Inflammatory macrophage treated with lipopolysaccharide for 4 hours (primary cell): ENCODE results near the gene UBXN10.

Source experiments
- DNase-seq: peaks from one replicate; pipeline ENCODE4 v3.0.0-alpha.2; 2020

The UBXN10 gene

DNA sequence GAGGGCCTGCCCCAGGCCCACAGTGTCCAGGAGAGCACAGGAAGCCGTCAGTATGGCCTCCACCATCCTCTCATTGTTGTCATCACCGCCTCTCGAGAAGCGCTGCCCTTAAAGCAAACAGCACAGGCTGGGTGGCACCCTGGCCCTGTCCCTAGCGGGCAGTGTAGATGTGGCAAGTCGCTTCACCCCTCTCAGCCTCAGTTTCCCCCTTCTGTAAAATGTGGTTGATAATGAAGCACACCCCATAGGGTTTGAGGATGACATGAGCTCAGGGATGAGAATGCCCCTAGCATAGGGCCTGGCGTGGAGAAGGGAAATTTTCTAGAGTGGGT, 33.3 kb upstream of the UBXN10 start:
- no peak for DNase-seq

DNA sequence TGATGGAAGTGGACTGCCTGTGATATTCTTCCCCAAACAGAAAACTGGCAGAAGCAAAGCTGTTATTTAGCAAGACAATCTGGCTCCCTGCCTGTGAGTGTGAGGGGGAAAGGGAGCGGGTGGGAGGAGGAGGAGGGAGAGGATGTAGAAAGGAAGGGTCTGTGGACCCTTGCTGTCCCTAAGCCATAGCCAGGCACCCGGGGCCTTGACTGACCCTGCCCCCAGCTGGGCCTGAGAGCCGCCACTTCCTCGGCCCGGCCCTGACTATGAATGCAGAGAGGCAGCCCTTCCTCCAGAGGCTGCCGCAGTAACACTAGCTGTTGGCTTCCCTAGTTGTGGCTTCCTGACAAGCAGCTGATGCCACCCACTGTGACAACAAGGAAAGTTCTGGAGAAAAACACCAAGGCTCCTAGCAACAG, 32.9 kb upstream of the UBXN10 start:
- peak; percentile 50 for DNase-seq

DNA sequence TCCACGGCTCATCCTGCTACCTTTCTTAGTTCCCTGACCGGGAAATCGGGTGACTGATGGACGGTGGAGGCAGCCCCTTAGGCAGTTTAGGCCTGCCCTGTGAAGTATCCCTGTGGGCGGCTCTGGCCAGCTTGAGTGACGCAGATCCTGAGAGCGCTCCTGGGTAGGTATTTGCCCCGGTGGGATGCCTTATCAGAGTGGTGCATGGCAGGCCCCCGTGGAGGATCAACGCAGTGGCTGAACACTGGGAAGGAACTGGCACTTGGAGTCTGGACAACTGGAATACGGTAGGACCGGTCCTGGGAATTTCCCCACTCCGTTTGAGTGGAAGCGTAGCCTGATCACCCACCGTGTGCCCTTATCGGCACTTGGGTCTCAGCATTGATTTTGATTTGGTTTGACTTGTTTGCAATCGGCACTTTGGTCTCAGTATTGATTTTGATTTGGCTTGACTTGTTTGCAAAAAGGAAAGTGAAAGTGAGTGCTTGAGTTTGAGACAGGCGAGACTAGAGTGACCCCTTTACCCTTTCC, 31.5 kb upstream of the UBXN10 start:
- DNase-seq: peak; percentile 29

DNA sequence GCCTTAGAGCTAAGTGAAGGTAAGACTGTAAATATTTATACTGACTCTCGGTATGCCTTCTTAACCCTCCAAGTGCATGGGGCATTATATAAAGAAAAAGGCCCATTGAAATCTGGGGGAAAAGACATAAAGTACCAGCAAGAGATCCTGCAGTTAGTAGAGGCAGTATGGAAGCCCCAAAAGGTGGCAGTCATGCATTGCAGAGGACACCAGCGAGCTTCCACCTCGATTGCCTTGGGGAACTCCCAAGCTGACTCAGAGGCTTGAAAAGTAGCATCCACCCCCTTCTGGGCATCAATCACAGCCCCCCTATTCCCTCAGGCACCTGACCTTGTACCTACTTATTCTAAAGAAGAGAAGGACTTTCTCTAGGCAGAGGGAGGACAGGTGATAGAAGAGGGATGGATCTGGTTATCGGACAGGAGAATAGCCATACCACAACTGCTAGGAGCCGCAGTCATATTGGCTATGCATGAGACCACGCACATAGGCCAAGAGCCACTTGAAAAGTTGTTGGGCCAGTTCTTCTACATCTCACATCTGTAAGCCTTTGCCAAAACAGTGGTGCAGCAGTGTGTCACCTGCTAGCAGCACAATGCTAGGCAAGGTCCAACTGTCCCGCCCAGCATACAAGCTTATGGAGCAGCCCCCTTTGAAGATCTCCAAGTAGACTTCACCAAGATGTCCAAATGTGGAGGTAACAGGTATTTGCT, 27.4 kb upstream of the UBXN10 start:
- no peak for DNase-seq

DNA sequence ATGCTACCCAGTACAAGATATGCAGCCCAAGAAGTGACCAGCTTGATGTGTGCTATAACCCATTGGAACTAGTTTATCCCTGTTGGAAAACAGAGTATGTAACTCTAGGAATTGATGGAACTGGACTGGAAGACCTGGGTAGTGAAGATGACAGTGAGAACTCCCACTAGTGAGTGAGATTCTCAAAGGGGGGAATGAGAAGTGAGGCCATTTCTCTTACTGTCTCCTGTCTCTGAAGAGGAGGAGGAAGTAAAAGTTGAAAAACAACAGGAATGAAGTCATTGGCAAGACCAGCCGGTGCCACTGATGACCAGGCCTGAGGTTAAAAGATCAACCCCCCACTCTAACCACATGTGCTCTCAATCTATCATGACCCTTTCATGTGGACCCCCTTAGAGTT, 25.9 kb upstream of the UBXN10 start:
- DNase-seq: no peak

DNA sequence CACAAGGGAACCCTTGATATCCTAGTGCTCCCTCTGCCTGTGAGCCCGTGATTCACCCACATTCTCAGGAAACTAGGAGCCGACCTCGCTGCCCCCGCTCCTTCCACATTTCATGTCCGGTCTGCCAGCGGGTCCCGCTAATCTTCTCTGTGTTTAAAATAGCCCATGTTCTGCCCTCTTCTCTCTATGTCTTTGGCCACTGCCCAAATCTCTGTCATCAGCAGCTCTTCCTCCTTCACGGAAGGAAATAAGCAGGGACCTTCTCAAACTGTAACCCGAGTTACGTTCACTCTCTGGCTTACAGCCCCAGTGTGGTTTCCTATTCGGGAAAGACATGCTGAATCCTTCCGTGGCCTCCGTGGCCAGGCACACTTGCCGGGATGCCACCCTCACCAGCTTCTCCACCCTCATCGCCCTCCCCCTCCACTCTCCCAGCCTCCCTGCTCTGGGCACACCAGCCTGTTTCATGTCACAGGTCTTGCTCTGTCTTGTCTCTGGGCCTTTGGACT, 21.1 kb upstream of the UBXN10 start:
- peak; percentile 17 for DNase-seq

DNA sequence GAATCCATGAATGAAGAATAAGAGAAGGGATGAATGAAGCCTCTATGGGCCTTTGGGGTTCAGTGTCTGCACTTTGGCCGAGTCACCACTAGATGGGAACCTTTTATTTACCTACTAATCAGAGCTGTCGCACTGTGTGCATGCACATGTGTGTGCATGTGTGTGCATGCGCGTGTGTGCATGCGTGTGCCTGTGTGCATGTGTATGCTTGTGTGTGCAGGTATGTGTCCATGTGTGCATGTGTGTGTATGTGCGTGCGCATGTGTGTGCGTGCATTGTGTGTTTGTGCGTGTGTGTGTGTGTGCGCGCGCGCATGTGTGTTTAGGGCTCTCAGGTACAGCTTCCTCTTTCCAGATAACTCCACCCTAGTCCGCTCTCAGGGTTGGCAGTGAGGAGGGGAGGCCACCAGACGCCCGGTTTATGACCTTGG, 20.4 kb upstream of the UBXN10 start:
- DNase-seq: no peak

DNA sequence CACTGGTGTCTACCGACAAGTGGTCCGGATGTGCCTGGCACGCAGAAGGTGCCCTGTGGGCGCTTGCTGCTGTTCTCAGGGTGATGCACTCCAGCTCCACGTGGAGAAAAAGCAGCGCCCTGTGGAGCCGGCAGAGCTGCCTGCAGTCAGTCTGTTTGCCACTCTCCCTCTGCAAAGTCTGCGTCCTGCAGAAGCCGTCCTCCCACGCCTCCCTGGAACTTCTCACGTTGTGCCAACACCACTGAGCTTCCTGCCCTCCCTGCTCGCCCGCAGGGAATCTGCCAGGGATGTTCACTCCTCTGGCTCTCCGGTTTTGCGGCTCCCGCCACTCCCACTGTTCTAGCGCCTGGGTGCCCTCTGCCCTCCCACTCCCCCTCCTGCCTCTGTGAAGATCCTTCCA, 19.8 kb upstream of the UBXN10 start:
- DNase-seq: no peak

DNA sequence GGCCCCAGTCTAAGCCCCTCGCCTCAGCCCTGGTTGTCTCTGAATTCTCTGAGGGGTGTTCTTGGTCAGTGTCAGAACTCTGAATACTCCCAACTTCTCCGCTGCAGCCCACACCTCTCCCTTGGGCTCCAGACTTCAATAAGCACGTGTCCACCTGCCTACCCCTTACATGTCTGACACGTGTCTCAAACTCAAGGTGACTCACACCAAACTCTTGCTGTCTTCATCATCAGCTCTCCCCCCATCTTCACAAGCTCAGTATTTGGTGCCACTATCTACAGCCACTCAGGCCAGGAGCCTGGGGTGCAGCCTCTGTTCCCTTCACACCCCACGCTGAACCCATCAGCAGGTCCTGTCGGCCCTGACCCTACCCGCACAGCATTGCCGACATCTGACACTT, 18.8 kb upstream of the UBXN10 start:
- DNase-seq: no peak

DNA sequence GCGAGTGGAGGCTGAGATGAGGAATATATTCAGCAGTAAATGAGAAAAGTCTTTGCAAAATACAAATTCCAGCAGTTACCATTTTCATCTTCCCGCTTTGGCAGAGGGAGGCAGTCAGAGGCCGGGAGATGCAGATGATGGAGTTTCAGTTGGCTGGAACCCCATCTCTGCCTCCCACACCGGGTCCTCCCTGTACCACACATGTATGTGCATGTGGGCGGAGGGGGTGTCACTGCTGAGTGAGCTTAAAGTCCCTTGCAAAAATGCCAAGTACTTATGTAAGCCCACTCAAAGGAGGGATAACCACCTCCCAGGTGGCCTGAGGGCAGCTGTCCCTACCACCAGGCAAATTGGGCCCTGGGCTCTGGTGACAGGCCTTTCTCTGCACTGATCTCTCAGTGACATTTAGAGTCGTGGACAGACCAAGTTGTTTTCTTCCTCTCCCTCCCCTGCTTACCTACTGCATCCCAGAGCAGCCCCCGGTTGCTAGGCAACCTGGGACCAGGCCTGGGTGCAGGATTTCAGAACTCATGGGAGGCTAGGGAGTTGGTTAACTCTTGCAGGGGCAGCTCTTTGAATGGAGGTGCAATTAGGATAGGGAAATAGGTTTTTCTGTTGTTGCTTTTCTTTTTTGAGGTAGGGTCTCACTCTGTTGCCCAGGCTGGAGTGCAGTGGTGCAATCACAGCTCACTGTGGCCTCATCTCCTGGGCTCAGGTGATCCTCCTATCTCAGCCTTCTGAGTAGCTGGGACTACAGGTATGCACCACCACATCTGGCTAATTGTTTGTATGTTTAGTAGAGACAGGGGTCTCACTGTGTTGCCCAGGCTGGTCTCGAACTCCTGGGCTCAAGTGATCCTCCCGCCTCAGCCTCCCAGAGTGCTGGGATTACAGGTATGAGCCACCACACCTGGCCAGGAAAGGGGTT, 17.1 kb upstream of the UBXN10 start:
- DNase-seq: no peak

DNA sequence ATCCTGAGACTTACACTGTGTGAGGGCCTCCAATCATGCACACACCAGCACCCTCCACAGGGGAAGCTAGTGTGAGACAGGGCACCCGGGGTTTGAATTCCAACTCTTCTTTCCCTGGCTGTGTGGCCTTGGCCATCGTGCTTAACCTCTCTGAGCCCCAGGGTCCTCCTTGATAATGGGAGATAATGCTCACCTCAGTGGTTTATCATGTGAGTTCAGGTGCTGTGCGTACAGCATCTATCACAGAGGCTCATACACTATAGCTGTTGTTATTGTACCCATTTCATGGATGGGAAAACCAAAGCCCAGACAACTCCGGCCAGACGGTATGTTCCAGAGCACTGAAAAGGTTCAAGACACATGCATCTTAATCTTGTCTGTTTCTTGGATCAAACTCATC, 16.0 kb upstream of the UBXN10 start:
- DNase-seq: no peak

DNA sequence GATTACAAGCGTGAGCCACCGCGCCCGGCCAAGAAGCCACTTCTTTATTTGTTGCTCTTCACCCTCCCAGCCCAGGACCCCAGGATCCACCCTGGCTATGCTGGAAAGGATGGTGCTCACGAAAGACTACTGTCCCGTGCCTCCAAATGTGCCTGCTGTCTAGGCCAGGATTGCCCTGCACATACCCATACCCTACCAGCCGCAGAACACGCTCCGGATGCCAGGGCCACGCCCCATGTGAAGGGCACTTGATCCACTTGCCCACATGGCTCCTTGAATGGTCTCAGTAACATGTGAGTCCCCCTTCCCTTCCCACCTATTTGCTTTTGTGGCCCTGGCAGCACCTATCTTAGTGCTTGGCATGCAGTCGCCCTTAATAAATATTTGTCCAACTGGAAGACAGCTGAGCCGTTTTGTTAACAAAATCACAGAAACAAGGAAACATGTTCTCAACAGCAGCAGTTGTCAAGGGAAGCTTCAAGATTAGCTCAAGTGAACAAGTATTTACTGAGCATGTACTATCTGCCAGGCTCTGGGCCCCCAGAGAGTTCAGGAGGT, 13.8 kb upstream of the UBXN10 start:
- no peak for DNase-seq

DNA sequence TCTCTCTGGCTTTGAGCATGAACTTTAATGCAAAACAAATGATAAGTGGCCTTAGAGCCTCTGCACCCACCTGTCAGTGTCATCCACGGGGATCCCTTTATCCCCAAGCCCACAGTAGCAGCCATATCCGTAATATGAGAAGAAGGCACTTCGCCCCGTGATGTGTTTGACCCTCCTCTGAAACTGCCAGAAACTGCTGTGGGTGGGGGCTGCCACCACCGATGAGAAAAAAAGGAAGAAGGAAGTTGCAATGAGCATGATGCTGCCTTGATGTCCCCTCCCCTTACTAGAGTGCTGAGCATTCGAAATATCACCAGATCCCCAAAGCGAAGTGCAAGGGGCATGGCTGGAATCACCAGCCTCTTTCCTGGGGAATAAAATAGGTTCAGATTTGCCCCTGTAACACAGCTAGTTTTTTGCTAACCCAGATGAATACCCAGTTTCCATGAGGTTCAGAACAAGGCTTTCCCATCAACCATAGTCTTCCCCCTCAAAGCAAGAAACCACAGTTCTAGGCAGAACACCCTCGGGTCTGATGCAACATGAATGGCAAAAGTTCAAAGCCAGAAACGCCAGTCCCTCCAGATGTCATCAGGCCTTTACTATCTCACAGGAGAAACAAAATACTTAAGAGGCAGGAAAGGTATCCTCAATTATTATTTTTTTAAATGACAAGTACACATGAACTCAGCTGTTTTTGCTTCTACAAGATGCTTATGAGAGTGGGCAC, 10.8 kb upstream of the UBXN10 start:
- DNase-seq: peak; percentile 43

DNA sequence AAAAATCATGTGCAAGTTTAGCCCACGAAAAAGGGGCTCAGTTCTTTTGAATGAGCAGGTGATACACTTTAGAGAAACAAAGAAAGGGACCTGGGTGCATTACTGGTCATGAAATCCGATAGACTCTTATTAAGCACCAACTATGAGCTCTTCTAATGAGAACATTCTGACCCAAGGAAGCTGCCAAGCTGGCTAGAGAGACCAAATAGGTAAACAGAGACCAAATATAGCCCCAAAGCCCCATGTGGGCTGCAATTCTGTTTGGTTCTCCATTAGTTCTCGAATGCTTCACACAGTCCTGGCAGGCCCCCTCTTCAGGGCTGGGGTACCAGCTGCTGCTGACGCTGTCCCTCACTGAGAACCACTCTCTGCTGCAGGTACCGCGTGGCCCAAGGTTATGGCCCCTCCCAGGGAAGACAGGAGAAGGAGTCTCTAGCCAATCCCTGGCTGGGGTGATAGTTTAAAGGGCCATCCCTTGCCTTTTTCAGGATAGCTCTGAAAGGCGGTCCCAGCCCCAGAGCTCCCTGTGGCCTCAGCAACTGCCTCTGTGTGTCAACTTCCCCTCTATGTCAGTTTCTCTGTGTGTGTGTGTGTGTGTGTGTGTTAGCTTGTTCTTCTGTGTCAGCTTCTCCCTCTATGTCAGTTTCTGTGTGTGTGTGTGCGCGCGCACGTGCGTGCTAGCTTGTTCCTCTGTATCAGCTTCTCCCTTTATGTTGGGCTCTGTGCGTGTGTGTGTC, 7.1 kb upstream of the UBXN10 start:
- peak; percentile 14 for DNase-seq

DNA sequence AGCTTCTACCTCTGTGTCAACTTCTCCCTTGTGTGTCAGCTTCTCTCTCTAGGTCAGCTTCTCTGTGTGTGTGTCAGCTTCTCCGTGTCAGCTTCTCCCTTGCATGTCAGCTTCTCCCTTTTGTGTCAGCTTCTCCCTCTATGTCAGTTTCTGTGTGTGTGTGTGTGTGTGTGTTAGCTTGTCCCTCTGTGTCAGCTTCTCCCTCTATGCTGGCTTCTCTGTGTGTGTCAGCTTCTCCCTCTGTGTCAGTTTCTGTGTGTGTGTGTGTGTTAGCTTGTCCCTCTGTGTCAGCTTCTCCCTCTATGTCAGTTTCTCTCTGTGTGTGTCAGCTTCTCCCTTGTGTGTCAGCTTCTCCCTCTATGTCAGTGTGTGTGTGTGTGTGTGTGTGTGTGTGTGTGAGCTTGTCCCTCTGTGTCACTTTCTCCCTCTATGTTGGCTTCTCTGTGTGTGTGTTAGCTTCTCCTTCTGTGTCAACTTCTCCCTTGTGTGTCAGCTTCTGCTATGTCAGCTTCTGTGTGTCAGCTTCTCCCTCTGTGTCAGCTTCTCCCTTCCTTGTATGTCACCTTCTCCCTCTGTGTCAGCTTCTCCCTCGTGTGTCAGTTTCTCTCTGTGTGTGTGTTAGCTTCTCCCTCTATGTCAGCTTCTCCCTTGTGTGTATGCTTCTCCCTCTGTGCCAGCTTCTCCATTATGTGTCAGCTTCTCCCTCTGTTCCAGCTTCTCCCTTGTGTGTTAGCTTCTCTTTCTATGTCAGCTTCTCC, 6.3 kb upstream of the UBXN10 start:
- no peak for DNase-seq

DNA sequence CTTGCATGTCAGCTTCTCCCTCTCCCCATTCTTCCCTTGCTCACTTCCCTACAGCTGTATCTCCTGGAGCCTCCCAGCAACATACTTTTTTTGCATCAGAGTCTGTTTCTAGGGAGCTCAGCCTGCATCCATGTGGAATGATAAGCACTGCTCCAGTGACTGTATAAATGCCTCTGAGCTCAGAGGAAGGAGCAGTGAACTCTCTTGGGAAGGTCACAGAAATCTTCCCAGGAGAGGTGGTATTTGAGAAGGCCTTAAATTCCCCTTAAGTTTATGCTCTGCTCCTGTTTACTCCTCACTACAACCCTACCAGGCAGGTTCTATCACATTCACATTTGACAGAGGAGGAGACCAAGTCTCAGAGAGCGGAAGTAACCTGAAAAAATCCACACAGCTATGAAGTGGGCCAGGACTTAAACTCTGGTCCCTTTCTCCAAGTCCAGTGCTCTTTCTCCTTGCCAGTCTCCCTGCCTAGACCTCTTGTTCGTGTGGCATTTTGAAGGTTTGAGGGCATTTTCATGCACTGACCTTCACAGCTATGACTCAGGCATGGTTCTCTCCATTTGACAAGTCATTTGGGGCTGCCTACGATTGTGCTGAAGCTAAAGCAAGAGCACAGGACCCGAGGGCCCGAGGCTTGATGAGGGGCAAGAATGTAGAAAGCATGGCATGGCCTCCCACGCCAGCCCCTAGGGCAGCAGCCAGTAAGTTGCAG, 5.6 kb upstream of the UBXN10 start:
- DNase-seq: no peak

DNA sequence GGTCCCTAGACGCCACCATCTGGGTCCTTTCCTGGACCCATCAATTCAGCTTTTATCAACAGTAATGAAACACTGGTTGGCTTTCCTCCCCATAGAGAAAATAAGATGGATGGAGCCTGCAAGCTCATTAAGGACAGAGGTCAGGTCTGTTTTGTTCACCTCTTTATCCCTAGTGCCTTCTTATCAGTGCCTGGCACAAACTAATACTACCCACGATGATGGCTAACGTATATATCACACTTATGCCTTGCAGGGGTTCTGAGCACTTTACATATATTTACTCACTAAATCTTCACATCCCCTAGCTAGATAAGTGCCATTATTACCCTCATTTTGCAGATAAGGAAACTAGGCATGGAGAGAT, 5.1 kb upstream of the UBXN10 start:
- no peak for DNase-seq

DNA sequence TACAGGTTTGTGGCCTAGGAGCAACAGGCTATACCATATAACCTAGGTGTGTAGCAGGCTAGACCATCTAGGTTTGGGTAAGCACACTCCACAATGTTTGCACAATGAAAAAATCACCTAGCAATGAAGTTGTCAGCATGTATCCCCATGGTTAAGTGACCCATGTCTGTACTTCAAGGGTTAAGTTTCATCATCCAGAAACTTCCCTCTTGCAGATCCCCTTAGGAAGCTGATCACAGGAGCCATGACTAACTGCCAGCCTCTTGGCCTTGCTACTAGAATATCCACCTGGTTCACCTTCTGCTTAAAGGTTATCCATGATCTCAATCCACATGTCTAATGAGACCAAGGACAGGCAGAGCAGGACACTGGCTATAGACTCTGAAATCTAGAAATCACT, 3.5 kb upstream of the UBXN10 start:
- peak; percentile 30 for DNase-seq

DNA sequence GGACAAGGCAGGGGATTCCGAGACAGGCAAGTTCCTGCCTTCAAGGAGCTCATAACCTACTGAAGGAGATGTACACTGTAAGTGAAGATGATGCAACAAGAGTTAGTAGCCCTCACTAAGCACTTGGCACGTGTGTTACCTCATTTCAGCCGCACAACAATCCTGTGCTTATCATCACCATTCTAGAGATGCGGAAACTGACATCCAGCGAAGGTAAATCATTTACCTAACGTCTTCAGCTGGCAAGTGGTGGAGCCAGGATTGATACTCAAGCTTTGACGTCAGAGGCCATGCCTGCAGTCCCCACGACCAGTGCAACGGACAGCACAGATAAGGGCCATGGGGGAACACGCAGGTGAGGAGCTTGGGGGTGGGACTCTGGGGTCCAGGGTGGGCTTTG, 2.9 kb upstream of the UBXN10 start:
- DNase-seq: no peak

DNA sequence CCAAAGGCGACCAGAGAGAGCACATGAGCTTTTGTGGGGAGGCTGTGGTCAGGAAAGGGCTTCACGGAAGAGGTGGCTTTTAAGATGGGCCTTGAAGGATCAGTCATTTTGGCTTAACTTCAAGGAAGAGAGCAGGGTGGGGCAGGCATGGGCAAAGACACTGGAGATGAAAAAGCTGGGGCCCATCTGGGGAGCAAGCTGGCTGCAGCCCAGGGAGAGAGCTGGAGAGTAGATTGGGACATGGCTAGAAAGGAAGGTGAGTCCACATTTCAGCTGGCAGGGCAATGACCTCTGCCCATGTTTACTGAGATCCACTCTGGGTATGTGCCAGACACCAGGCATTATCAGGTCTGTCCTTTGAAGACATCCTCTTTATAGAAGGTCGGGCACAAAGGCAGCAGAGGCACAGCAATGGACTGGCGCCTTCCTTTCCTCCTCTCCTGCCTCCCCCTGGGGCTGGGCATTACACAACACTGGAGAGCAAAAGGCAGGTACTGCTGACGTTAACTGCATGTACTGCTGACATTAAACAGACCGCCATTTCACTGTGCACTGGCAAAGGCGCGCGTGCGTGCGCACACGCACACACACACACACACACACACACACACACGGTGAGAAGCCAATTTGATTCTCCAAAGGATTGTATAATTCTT, 2.2 kb upstream of the UBXN10 start:
- DNase-seq: no peak
